Epithelial cell of prostate (primary cell): ENCODE results near the gene UBE2H.
"Not testable (repeated sequence)": the region's sequence is repeated elsewhere in the genome, so short reads cannot be mapped to it uniquely, and the experiment has no call there.

Source experiments
- DNase-seq: peaks from one replicate; pipeline ENCODE4 v3.0.0-alpha.2; 2011; ENCODE audit warnings: low read depth, low spot score
- H3K27ac ChIP-seq: fragments of 450-650 bp; 2 replicates; pipeline ENCODE4 v1.5.1; 2017; ENCODE audit warnings: mild to moderate bottlenecking

Gene UBE2H

DNA sequence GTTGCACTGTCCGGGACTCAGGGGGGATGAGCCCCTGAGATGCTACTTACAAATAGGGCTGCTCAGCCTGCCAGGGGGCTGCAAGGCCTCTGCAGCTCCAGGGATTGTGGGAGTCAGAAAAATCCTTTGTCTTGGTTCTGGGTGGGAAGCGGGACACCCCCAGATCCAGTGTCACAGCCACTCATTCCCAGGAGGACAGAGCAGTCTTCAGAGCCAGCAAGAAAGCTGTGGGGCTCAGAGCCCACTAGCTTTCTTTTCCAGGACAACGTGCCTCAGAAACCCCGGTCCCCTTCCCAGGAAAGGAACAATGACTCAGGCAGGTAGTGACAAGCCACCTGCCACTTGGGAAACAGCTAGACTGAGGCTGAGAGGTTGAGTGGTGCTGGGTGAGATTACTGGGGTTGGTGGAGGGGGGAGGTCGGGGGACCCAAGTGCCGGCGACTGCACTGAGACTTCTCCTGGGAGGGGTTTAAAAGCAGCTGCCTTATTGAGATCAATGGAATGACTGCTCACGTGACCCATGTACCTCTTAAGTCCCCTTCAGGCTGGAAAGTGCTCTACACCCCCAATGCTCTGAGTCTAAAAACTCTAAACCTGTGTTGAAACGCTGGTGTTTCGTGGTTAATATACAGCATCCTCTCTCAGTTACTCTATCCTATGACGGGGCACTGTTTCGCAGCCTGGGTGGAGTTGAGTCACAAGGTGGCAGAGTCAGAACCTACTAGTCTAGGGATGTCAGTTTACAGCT lies 123.6 kb downstream of the UBE2H start:
- no peak for DNase-seq
- peak overlapping the region; percentile 96 for H3K27ac ChIP-seq

DNA sequence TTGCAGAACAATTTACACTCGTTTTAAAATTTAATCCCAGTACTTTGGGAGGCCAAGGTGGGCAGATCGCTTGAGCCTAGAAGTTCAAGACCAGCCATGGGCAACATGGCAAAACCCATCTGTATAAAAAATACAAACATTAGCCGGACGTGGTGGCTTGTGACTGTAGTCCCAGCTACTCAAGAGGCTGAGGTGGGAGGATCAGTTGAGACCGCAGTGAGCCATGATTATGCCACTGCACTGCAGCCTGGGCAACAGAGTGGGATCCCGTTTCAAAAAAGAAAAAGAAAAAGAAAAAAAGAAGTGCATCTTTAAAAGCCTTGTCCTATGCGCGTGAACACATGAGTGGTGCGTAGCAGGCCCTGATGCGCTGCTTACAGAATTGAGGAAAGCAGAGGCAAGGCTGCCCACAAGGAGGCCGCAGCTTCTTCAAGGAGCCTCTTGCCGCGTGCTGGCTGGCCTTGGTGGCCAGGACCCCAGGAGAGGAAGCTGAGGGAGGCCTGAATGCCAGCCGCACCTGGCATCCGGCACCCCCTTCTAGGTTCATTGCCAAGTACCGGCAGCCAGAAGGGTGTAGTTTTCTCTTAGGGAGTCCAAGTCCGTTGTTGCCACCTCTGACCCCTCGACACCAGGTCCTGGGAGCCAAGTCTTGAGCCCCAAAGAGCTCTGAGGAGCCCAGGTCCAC lies 124.5 kb downstream of the UBE2H start:
- DNase-seq: no peak
- H3K27ac ChIP-seq: no peak overlapping the region

DNA sequence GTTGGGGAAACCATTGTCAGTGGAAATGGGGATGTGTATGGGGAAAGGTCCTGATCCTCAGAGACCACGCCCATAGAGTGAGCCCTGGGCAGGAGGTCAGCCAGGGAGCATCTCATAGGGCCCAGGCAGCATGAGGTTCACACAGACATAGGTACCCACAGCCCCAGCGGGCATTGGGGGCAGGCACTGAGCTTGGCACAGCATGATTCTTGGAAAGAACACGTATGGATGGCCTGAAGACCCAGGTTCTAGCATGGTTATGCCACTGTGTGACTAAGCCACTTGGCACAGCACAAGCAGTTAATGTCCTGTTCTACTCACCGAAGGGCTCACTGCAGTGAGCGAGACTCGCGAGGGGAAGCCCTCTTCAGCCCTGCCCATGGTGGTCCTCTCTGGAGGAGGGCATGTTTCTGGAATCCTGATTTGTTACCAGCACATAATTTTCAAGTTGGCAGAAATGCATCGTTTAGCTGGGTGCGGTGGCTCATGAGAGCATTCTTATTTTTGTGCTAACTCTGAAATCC lies 125.2 kb downstream of the UBE2H start:
- DNase-seq: no peak
- peak overlapping the region; percentile 78 for H3K27ac ChIP-seq

DNA sequence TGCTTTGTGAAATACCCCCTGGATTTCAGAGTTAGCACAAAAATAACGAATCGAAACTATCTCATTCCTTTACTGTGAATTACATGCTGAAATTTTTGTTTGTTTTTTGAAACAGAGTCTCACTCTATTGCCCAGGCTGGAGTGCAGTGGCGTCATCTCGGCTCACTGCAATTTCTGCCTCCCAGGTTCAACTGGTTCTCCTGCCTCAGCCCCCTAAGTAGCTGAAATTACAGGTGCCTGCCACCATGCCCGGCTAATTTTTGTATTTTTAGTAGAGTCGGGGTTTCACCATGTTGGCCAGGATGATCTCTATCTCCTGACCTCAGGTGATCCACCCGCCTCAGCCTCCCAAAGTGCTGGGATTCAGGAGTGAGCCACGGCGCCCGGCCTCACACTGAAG lies 125.9 kb downstream of the UBE2H start:
- not testable (repeated sequence) for DNase-seq
- H3K27ac ChIP-seq: peak overlapping the region; percentile 78

DNA sequence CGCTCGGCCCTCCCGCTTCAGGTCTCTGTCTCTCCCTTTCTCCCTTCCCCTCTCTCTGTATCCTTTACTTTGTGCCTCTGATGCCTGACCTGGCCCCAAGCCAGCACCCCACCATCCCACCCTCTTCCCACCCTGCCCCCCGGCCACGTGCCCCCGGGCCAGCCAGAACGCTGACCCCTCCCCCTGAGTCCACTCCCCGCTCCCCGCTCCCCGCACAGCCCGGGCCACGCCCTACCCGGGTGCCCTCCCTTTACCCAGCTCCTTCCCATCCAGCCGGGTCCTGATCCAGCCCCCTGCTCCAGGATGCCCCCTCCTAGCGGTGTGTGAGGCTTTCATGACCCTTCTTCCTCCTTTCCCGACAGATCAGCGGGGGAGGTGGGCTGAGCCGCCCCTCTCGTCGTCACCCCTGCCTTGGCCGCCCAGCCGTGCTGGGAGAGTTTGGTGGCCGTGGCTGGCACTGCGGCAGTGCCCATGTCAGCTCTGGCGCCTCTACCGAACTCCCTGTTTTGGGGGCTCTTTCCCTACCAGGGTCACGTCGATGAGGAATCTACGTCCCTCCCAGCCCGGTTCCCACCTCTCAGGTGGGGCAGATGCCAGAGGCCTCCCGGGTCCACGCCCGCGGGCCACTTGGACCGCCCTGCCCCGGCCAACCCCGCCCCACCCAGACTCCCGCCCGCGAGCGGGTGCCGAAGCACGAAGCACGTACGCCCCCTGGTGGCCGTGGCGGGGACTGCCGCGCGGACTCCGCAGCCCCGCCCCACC lies 127.4 kb downstream of the UBE2H start:
- peak overlapping the region; percentile 78 for H3K27ac ChIP-seq
- DNase-seq: no peak

DNA sequence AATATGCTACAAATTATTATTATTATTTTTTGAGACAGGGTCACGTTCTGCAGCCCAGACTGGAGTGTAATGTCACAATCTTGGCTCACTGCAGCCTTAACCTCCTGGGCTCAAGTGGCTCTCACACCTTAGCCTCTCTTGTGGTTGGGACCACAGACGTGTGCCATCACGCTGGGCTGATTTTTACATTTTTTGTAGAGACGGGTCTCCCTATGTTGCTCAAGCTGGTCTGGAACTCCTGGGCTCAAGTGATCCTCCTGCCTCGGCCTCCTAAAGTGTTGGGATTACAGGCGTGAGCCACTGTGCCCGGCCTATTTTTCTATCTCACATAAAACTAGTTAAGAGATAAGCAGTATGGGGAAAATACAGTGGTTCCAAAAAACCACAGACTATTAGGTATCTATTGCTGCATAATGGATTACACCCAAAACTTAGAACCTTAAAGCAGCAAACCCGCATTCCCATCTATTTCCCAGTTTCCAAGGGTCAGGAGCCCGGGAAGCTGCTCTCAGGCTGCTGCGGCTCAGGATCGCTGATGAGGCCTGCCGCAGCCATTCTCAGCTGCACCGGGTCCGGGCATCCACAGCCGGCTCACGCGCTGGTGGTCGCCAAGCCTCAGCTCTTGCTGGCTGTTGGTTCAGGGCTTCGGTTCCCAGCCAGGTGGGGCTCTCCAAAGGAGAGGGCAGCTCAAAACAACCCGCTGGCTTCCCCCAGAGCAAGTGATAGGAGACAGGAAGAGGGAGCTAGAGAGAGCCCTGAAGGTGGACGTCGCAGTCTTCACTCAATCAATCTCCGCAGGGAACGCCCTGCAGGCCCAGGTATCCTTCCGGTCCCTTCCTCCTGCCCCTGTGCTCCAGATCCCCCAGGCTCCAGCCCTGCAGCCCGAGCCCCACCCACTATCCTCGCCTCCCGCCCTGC lies 128.2 kb downstream of the UBE2H start:
- DNase-seq: no peak
- peak overlapping the region; percentile 78 for H3K27ac ChIP-seq

DNA sequence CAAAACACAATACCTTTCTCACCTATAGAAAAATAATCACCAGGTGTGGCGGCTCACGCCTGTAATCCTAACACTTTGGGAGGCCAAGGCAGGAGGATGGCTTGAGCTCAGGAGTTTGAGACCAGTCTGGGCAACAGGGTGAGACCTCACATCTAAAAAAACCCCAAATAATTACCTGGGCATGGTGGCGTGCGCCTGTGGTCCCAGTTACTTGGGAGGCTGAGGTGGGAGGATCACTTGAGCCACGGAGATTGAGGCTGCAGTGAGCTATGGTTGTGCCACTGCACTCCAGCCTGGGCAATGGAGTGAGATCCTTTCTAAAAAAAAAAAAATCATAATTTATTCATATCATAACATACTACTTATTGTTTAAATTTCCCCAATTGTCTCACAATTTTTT lies 129.6 kb downstream of the UBE2H start:
- not testable (repeated sequence) for DNase-seq, H3K27ac ChIP-seq

DNA sequence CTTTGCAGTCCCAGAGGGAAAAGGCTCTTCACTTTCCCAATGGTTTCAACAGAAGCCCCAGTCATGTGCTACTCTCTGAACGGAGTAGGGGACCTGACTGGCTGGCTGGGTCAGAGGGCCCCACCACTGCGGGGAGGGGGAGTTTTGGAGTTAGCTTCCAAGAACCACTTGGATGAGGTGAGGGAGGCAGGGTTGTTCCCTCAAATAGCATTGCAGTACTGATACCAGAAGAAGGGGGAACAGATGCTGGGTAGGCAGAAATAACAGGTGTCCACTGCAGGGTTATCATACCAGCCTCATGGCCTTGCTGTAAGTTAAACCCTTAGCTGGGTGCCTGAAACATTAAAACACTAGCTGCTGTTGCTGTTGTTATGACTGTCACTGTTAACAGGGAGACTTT lies 131.3 kb downstream of the UBE2H start:
- no peak for DNase-seq
- H3K27ac ChIP-seq: no peak overlapping the region

DNA sequence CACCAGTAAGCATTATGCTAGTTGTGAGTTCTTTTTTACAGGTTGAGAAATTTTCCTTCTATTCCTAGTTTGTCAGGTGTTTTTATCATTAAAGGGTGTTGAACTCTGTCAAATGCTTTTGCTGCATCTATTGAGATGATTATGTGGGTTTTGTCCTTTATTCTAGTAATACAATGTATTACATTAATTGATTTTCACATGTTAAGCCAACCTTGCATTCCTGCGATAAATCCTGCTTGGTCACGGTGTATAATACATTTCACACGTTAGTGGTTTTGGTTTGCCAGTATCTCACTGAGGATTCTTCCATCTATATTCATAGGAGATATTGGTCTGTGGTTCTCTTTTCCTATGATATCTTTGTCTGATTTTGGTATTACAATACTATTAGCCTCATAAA lies 136.0 kb downstream of the UBE2H start:
- H3K27ac ChIP-seq: no peak overlapping the region
- no peak for DNase-seq

DNA sequence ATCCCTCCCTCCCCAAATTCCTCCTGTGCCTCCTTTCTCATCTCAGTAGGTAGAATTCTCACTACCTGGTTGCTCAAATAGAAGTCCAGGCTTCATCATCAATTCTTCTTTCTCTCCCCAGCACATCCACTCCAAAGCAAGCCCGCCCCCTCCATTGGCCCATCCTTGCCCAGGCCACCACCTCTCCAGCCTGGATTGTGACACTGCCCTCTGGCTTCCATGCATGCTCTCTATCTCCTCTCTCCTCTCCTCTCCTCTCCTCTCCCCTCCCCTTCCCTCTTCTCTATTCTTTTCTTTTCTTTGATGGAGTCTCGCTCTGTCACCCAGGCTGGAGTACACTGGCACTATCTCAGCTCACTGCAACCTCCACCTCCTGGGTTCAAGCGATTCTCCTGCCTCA lies 144.9 kb downstream of the UBE2H start:
- no peak for DNase-seq
- H3K27ac ChIP-seq: no peak overlapping the region

DNA sequence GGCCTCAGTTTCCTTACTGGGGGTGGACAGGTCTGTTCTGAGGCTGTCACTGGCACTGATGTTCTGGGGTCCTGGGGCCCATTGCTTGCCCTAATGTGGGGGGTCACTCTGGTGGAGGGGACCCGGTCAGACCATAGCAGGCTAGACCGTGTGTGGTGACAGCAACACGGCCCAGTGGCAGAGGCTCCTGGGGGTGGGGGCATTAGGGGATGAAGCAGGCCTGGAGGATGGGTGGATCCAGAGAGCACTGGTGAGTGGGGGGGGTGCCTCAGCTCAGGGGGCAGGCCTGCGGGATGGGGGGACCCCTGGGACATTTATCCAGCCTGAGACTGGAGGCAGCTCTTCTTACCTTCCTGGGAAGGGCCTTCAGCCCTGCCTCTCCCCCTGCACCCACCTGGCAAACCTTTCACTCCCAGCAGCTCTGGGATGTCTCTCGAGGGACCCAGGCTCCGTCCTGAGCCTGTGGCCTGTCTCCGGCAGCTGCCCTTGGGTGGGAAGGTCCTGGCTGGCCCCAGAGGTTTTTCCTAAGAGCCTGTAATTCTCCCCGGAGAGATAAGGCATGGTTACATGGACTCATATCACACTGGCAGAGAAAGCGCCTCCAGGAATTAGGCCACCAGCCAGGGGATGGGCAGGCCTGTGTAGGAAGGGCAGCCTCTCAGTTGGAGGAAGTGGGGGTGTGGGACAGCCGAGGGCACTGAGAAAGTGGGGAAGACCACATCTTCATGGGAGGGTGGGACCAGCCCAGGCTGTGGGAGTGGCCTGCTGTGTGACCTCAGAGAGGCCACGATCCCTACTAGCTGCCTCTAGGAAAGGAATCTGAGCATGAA lies 147.7 kb downstream of the UBE2H start:
- DNase-seq: no peak
- no peak overlapping the region for H3K27ac ChIP-seq

DNA sequence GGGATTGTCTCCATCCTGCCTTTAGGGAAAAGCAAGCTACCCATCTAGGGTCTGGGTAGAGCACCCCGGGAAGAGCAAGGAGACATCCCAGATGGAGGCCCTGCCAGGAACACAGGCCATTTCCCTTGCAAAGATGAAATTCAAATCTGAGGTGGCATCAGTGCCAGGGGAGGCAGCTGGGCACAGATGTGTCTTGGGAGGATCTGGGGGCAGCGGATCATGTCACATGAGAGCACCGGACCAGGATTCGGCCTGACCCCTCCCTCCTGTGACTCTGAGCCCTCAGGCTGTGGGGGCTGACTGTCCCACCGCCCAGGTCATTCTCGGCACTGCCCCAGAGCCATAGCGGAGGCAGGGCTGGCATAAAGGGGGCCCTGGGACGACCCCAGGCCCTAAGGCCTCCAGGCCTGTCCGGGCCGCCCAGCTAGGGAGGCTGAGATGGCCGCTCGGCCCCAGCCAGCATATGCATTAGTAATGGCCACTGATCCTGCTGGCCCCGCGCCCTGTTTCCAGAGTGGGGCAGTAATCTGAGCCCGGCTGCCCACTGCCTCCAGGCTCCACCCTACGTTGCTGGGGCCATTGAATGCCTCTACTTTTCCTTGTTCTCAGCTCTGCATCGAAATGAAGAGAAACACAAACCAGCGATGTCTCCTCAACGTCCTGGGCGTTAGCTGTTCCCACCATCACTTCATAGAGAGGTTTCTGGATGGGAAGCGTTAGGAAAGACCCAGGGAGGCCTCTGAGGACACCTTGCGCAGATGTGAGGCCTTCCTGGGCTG lies 148.5 kb downstream of the UBE2H start:
- DNase-seq: no peak
- no peak overlapping the region for H3K27ac ChIP-seq

DNA sequence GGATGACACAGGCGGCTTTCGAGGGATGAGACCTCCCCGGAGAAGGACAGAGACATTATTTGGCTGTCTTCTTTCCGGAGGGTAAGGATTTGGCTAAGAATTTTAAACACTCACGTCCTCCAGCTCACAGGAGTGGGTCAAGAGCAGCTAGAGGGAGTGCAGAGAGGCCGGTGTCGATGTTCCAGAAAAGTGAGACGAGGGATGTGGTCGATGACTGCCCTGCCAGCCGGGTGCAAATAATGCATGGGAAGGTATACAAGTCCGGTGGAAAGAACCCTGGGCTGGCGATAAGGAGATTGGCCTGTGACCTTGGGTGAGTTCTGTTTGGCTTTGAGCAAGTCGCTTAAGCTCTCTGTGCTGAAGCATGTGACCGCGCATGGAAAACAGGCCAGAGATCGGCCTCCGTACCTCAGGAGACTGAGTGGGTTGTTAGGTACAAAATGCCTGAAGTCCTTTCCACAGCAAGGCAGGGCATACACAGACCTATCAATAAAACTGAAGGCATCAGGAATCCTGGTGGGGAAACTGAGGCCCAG lies 149.1 kb downstream of the UBE2H start:
- H3K27ac ChIP-seq: no peak overlapping the region
- DNase-seq: no peak

DNA sequence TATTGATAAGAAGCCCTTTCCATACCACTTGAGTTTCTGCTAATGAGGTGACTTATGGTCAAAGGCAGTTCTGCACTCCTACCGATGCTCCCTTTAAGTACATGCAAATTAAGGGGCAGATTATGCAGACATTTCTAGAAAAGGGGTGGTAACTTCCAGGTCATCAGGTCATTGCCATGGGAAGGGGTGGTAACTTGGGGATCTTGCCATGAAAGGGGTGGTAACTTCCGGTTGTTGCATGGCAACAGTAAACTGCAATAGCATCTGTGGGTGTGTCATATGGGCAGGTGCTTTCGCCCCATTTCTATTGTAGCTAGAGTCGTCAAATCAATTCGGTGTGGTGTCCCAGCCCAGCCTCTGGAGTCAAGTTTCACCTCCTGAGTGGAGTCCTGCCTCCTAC lies 150.9 kb downstream of the UBE2H start:
- no peak for DNase-seq
- H3K27ac ChIP-seq: no peak overlapping the region

DNA sequence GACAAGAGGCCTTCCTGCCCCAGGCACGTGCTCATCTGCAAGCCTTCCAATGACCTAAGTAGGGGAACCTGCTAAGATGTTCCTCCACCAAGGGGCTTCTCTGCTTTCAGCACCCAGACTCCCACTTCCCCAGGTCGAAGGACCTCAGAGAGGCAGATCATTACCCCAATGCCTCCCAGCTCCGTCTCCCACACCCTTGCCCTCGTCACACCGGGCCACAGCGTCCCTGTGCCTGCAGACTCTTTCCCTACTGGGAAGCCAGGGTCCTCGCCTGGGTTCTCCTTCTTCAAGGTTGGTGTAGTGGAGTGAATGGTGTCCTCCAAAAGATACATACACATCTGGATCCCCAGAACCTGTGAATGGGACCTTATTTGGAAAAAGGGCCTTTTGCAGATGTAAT lies 151.9 kb downstream of the UBE2H start:
- H3K27ac ChIP-seq: no peak overlapping the region
- no peak for DNase-seq

DNA sequence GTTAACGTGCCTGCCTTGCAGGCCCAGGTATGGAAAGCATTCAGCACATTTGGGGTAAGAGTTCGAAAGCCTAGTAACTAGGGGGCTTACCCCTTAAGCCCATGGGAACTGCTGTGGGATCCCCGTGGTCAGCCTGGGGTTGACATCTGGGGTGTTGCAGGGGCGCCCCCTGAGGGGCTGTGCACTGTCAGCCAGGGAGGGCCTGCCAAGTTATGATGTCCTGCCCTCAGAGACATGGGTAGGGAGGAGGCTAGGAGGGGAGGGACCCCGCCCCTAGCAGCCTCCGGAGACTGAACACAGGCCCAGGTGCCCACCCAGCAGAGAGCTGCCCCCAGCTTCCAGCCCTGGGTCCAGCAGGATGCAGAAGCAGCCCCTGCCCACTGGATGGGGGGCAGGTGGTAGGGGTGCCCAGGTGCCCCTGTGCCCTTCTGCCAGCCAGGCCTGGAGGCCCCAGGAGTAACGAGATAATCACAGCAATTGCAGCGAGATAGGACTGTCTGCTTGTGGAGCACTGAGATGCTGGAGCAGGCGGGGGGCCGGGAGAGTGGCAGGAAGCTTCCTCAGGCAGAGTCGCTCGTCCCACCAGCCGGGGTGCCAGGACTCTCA lies 153.3 kb downstream of the UBE2H start:
- no peak for DNase-seq
- H3K27ac ChIP-seq: no peak overlapping the region

DNA sequence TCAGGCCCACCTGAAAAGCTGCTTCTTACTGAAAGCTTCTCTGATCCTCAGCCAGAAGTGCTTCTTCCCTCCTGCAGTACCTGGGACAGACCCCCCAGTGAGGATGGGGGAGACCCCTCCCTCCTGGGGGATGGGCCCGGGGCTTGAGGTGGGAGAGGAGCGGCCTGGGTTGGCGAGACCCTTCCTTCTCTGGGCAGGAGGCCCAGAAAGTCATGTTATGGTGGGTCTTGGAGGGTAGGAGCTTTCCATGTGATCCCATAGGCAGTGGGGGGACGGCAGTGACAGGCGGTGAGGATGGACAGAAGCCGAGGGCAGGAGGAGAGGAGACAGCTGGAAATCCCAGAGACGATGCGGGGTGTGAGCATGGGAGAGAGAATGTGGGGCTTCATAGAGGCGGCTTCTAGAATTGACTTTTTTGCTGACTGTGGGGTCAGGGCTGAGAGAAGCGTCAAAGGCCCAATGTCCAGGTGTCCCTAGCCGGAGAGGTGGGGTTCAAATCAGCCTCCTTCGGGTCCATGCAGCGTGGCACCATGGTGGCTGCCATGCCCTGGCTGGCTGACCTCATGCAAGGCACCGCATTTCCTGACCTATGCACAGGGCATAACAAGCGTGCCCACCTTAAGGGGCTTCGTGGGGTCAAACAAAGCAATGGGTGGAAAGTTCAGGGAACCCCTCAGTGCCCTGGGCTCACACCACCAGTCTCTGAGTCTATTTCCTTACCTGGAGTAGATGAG lies 154.0 kb downstream of the UBE2H start:
- H3K27ac ChIP-seq: no peak overlapping the region
- DNase-seq: no peak
